NCI-H1092 treated with DMSO at 0.1 percent for 48 hours (cell line): ENCODE data around the gene GALNT16.
"Not testable (repeated sequence)": the region's sequence is repeated elsewhere in the genome, so short reads cannot be mapped to it uniquely, and the experiment has no call there.

ENCODE experiments used
- DNase-seq: peaks from one replicate; lab custom pipeline; 2025; lab: John Stamatoyannopoulos, UW

The GALNT16 gene

DNA sequence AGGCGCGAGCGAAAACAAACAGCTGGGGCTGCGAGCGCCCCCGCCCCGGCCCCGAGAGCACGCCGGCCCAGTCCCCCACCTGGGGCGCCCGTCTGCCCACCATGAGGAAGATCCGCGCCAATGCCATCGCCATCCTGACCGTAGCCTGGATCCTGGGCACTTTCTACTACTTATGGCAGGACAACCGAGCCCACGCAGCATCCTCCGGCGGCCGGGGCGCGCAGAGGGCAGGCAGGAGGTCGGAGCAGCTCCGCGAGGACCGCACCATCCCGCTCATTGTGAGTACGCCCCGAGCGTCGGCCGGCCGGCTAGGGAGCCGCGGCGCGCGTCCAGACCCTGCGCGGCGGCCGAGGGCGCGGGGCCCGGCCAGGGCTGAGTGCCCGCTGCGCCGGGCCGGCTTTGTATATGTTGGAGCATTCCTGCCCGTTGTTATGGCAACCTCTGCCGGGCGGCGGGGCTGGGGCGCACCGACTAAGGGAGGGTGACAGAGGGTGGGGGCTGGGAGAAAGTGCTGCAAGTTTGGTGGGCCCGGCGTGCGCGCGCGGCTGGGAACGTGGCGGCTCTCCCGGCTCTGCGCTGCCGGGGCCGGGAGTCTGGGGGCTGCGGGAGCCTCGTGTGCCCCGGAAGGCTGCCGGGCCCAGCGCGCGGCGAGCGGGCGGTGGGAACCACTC is 367 bp downstream of the GALNT16 start:
- peak; percentile 67 for DNase-seq

DNA sequence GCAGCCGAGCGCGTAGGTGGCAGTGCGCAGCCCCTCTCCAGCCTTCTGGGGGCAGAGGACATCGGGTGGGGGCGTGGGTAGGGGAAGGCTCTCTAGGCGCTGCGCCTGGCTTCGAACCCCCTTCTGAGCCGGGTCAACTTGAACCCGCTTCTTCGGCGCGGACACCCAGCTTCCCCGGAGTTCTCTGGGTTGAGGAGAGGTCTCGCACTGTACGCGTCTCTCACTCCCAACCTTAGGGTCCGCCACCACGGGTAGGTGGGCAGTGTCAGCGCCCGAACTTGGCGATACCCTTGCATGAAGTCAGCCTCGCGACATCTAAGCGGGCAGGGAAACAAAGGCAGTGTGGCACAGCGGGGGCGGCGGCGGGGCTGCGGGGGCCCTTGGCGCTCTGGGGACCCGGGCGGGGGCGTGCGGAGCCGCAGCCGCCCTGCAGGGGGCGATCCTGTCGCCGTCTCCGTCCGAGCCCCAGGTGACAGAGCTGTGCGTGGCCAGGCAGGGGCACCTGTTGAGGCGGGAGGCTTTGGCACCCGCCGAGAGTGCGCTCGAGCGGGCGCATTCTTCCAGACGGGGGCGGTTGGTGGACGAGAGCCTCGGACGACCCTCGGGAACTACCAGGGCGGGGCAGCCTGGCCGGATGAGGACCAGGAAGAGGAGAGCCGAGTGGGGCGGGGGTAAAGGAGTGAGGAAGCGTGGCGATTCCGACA is 1.1 kb downstream of the GALNT16 start:
- DNase-seq: no peak

DNA sequence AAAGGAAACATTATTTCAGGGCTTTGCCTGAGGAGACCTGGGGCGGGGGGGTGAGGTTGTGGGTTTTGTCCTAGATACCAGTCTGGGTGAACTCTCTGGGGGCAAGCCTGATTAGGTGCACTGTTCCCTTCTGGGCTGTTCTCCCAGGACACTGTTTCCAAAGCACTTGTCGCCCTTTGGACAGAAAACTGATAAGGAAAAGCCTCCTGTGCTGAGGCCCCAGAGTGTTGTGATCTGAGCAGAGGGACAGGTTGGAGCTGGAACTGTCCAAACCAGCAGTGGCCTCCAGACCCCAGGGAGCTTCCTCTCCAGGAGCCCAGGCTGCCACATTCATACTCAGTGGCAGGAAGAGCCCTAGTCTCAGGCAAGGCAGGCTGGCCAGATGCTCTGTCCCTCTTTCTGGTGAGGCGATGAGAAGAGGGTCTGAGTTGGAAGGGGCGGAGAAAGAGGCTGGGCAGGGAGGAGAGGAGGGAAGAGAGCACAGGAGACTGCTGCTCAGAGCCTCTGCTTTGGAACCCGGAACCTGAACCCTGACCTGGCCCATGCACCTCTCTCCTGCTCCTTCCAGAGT is 1.9 kb downstream of the GALNT16 start:
- no peak for DNase-seq

DNA sequence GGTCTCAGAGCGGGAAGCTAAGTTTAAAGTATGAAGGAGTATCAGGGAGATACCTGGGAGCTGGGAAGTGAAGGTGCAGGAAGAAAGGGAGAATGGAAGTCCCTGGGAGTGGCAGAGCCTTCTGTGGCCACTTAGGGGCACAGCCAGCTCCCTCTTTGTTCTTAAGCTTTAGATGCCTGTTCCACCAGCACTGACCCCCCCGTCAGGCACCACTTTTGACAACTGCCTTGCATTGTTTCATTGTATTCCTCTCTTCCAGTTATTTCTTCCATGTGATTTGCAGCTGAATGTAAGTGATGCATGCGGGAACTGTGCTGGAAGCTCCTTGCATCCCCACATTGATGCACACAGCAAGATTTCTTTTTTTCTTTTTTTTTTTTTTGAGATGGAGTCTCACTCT is 2.6 kb downstream of the GALNT16 start:
- DNase-seq: no peak

DNA sequence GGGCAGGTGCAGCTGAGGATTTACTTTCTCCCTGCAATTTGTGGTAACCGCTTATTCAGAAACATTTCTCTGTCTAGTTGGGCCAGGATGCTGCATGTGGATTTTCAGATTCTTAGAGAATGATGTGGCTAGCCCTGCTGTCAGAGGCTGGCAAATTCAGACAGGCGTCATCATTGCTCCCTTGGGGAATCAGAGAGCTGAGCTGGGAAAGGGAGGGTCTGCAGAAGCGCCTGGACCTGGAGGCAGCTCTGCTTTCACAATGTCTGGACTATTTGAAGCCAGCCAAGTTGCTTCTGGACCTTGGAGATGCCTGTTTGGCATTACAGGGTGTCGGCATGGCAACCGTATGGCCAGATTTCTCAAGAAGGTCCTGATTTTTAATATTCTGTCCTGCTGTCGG is 3.4 kb downstream of the GALNT16 start:
- no peak for DNase-seq

DNA sequence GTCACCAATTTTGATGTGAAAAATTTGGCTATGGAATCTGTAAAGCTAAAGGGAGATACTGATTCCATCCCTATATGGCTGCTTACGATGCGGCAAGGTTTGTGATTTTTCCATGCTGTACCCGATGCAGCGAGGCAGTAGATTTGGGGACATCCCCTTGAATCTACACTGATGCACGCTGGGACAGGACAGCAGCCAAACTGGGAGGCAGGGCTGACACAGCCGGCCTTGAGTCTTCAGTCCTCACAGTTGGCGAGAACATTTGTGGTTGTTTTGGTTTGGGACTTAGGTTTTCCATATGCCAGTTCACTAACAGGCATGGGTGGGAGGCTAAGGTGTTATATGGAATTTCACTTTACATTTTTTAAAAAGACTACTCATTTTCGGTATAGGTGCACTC is 3.8 kb downstream of the GALNT16 start:
- DNase-seq: no peak

DNA sequence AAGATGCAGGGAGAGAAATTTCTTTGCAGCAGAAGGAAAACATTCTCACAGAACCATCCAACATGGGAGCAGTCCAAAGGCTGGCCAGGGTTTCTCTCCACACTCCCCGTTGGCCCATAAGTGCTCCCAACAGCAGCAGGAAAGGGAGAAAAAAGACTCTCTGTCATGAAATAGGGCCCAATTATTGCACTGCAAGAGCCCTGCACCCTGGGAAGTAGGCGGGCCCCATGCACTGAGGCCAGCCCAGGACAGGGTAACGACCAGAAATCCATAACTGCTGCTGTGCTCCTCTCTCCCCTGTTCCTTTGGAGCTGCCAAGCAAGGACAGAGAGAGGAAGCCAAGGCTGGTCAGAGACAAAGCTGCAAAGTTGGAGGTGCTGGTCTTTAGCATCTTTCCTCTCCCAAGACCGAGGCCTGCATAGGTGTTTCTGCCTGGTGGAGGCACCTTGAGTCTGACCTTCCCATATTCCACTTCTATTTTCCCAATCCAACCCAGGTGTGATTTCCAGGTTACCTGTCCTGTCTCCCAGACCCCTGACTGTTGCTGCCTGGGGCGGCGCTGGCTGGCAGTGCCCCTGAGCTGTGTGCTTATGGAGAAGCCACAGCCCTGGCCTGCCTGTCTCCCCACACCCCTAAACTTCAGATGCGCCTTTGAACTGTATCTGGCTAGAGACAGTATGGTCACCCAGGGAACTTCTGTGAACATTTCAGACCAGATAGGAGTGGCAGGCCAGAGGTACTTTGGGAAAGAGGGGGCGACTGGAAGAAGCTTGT is 6.8 kb downstream of the GALNT16 start:
- no peak for DNase-seq

DNA sequence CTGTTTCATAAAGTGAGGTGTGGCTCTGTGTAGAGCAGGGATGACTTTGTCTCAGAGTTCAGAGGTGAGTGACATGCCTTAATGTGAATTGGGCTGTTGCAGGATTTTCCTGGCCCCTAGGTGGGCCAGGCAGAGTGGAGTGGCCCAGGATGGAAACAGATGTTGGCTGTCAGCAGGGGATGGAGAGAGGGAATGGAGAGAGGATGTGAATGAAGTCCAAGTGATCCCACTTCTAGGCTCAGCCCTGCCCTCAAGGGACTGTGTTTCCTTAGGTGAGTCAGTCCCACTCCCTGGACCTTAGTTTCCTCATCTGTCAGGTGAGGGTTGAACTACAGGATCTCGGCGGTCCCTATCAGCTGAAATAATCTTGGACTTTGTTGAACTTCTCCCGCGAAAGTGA is 7.5 kb downstream of the GALNT16 start:
- no peak for DNase-seq

DNA sequence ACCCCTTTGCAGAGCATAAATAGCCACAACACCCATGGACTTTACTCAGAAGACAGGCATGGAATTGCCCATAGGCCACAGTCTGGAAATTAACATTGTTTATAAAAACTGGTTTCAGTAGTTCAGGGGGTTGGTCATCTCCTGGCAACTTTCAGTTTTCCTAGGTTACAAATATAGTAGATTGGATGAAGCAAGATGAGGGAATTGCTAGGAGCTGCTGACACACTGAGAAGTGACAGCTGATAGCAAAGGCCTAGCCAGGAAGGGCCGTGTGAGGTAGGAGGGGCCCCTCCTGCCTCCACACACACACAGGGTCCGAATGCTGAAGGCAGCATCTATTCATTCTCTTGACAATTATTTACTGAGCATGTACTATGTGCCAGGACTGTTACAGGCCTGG is 8.3 kb downstream of the GALNT16 start:
- DNase-seq: no peak

DNA sequence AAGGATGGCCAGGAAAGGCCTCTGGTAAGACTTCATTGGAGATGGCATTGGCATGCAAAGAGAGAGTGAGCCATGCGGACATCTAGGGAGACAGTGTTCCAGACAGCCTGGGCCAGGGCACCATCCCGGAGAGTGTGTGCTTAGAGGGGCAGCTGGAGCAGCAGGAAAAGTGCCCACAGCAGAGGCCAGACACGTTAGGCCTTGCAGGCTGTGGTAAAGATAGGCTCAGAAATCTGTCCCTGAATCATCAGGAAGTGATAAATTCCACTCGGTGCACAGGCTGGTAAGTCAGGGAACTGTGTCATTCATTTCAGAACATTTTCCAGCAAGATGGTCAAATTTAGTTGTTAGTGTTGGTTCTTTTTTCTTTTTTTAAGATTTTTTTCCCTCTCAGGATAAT is 8.8 kb downstream of the GALNT16 start:
- no peak for DNase-seq

DNA sequence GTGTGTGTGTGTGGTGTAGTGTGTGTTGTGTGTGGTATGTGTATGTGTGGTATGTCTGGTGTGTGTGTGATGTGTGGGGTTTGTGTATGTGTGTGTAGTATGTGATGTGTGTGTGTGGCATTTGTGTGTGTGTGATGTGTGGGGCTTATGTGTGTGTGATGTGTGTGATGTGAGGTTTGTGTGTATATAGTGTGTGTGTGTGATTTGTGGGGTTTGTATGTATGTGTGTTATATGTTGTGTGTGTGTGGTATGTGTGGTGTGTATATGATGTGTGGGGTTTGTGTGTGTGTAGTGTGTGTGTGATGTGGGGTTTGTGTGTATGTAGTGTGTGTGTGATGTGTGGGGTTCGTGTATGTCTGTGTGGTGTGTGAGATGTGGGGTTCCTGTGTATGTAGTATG is 9.4 kb downstream of the GALNT16 start:
- no peak for DNase-seq

DNA sequence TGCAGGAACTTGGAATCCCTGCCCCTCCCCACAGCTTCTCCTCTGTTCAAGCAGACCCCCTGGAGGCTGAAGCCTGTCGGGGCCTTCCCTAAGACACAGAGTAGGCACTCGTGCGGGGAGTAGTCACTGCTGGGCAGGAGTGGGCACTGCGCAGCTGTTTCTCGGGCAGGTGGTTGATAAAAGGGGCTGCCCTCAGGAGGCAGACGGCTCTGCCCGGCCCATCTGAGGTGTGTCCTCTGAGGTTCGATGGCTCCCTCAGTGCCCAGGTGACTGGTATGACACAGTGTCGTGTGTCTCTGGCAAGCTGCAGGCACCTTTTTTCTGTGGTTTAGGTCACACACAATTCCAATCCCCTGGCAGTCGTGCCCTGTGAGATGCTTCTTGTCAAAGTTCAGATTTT is 10.1 kb downstream of the GALNT16 start:
- DNase-seq: no peak

DNA sequence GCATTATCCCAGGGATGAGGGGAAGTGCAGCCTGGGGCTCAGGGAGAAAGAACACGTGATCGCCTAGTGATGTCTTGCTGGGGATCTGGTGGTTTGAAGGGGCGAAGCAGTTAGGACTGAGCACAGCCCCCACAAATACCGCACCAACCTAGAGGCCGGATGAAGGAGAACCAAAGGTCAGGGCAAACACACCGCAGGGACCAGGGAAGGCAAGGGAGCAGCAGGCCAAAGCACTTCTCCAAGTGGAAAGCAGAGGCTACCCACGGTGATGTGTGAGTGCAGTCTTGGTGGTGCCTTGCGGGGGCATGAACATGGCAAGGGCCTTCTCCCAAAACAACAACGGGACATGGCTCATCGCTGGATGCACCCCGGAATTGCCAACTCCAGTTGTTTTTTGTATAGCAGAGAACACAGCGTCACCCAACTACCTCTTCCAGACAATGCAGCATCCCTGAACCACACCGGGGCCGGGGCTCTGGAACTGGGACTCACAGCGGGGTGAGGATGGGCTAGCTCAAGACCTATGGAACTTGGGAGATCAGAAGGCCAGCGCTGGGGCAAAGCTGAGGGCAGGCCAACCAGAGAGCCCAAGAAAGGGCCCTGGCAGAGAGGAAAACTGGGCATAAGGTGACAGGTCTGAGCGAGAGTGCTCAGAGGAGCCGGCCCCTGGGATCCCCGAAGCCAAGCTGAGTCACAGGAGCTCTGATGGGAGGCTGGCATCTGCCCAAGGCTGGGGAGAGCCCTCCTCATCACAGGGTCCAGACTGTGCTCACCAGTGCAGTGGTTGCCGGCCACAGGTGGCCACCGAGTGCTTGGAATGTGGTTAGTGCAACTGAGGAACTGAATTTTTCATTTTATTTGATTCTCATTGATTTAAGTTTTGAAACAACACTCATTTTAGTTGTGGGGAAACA is 11.1 kb downstream of the GALNT16 start:
- DNase-seq: no peak

DNA sequence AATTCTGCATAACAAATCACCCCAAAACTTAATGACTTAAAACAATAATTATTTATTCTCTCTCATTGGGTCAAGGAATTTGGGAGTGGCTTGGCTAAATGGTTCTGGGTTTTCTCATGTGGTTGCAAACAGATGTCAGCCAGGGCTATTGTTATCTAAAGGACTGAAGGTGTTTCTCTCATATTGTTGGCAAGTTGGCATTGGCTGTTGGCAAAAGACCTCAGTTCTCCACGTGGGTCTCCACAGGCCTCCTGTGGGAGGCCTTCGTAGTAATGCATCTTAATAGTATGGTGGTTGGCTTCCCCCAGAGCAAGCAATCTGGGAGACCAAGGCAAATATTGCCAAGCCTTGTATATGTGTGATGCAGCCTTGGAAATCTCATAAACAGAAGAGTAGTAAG is 14.4 kb downstream of the GALNT16 start:
- no peak for DNase-seq

DNA sequence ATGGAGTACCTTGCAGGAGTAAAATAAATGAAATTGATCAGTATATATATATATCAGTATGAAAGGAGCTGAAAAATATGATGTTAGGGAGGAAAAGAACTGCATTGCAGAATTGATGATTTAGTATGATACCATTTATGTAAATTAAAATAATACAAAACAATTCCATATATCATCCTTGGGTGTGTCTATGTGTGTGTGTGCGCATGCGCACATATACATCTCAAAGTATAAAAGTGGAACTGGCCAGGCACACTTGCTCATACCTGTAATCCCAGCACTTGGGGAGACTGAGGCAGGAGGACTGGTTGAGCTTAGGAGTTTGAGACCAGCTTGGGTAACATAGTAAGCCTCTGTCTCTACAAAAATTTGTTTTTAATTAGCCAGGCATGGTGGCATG is 15.4 kb downstream of the GALNT16 start:
- no peak for DNase-seq

DNA sequence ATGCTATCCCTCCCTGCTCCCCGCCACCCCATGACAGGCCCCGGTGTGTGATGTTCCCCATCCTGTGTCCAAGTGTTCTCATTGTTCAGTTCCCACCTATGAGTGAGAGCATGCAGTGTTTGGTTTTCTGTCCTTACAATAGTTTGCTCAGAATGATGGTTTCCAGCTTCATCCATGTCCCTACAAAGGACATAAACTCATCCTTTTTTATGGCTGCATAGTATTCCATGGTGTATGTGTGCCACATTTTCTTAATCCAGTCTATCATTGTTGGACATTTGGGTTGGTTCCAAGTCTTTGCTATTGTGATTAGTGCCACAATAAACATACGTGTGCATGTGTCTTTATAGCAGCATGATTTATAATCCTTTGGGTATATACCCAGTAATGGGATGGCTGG is 17.4 kb downstream of the GALNT16 start:
- DNase-seq: not testable (repeated sequence)

DNA sequence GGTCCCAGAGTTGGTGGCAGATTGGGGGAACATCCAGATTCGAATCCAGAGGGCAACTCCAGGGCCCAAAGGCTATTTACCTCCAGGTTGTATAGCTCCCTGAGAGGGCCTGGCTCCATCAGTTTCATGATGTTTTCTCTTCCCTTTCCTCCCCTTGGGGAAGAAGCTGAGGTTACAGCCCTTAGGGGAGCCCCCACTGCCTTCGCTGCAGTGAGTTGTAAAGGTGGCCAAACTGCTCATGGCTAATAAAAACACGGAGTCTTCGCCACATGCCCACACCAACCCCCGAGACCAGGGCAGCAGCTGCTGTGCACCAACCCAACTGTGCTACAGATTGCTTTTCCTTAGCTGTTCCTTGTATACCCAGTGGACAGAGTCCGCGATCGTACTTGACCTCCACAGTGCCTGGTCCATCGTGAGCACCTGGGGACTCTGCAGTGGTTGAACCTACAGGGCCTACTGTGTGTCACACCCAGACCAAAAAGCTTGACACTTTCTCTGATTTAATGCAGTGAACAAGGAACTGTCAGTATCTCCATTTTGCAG is 20.9 kb downstream of the GALNT16 start:
- DNase-seq: no peak

DNA sequence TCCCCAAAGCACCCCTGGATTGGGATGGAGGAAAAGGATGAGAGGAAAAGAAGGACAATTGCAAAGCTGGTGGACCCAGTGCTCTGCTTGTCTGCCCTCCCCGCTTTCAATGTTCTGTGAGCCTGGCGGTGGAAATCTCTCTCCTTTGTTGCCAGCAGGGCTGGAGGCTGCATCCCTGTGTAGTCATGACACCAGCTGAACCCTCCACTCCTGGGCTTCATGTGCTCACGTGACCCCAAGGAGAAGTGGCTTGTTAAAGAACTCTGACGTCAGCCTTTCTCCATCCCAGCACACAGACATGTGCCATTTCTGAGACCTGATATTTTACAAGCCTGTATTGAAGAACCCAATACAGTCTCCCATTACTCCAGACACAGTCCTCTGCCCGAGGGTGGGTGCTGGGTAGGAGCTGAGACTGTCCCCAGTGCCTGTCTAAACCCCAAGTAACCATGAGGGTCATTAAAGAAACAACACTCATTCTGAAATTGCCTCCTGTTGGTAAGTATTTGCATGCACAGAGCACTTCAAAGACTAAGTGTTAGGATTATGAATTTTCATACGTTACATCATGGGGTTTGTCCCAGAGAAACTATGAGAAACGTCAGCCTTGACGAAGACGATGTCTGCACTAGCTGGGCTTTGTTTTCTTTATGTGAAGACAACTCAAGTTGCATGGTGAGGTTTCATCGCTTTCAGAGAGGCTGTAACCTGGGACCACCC is 21.7 kb downstream of the GALNT16 start:
- DNase-seq: peak; percentile 39

DNA sequence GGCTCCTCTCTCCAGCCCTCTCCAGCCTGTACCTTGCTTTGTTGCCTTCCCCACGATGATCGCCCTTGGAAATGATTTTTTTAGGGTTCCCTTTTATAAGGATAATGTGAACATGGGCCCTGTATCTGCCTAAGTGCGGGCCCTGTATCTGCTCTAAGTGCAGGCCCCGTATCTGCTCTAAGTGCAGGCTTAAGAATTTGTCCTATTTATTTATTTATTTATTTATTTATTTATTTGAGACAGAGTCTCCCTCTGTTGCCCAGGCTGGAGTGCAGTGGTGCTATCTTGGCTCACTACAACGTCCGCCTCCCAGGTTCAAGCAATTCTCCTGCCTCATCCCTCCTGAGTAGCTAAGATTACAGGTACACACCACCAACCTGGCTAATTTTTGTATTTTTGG is 22.5 kb downstream of the GALNT16 start:
- DNase-seq: no peak

DNA sequence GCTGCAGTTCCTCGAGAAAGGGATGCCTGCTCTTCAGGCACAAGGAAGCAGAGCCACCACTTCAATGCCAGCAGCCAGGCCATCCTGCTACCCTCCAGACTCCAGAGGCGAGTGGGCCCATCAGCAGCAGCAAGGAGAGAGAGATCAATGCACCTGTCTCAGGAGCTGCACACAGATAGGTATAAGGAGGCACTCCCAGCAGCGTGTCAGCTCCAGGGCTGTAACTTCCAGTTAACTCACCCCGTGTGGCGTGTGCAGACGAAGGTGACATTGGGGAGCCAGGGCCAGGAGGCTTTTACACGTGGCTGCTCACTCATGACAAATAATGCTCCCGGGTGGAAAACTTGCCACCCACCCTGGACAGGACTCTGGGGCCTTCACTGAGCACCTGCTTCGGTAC is 24.2 kb downstream of the GALNT16 start:
- no peak for DNase-seq
